SKM-1 treated with dmso at 0.1 percent for 144 hours (cell line): Measurements from ENCODE around the gene CORO6.

Source experiments
- DNase-seq: peaks from one replicate; lab custom pipeline; 2025; ENCODE audit not compliant: unreplicated experiment; lab: John Stamatoyannopoulos, UW

Gene CORO6

DNA sequence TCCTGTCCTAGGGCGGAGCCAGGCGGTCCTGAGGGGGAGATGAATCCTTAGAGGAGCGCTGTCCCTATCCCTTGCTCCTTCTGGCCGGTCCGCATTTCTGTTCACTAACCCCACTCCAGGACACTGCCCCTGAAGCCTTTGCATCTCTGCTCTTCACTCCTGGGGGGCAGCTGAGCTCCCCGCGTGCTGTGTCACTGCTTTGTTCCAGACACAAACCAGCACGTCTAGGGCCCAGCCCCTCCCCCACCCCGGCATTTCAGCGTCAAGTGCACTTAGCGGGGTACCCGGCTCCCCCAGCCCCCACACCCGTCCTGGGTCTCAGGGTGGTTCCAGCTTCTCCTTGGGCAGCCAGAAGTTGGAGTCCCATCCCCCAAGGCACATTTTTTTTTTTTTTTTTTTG lies 8.9 kb downstream of the CORO6 start:
- no peak for DNase-seq

- peak; percentile 86 for DNase-seq
Observed at GRCh38 chr17:29613352-29613837, 9.3 kb downstream of the CORO6 start.

DNA sequence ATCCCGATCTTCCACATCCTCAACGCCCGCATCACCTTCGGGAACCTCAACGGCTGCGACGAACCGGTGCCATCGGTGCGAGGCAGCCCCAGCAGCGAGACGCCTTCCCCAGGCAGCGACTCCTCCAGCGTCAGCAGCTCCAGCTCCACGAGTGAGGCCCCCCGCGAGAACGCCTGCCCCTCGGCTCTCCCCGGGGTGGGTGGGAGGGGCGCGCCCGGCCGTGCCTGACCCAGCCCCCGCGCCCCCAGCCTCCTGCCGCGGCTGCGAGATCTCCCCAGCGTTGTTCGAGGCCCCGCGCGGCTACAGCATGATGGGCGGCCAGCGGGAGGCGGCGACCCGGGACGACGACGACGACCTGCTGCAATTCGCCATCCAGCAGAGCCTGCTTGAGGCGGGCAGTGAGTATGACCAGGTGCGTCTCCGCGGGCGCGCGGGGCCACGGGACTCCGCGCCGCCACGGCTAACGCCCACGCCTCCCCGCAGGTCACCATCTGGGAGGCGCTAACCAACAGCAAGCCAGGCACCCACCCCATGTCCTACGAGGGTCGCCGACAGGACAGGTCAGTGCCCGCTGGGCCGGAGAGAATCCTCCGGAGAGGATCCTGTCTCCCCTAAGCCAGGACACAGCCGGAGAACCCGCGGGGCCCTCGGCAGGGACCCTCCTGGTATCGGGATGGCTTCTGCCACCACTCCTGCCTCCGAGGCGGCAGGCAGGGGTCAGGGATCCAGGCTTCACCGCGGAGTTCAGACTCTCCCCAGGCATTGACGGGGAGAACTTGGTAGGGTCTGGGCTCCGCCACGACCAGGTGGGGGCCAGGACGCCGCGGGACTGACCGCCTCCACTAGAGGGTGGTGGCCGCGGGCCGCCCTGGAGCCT lies 10.1 kb downstream of the CORO6 start:
- DNase-seq, result no peak

DNA sequence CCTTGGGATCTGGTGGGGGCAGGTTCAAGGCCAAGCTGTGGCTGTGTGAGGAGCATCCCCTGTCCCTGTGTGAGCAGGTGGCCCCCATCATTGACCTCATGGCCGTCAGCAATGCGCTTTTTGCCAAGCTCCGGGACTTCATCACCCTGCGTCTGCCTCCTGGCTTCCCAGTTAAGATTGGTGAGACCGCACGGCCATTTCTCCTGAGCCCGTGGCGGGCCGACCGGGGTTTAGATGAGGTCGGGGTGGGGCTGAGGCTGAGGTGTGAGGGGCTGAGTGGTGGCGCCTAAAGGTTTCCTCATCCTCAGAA lies 10.7 kb downstream of the CORO6 start:
- no peak for DNase-seq

DNA sequence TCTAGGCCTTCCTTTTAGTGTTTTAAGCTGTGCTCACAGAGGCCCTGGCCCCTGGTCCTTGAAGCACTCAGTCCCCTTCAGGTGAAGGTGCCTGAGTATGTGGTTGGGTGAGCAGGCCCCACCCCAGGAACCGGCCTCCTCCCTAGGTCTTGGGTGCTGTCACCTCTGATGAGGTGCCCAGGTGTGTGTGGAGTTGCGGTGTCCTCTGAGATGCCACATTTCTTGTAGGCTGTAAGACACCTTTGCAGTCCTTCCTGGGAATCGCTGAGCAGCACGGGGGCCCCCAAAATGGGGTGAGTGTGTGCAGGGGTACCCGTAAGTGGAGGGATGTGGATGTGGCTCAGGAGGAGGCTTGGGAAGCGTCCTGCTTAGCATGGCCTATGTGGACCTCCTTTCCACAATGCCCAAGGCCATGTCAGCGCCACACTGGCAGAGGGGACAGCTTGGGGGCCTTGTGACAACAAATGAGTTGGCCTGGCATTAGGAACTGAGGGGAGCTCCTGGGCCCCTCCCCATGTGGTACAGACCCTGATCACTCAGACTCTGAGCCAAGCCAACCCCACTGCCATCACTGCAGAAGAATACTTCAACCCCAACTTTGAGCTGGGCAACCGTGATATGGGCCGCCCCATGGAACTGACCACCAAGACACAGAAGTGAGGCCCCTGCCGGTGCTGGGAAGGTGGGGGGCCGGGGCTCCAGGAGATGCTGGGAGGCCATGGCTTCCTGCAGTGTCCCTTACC lies 11.2 kb downstream of the CORO6 start:
- DNase-seq, result no peak

GRCh38 chr17:29610395-29610794 lies 12.3 kb downstream of the CORO6 start:
- DNase-seq, result no peak

GRCh38 chr17:29608986-29609385 lies 13.7 kb downstream of the CORO6 start:
- no peak for DNase-seq

DNA sequence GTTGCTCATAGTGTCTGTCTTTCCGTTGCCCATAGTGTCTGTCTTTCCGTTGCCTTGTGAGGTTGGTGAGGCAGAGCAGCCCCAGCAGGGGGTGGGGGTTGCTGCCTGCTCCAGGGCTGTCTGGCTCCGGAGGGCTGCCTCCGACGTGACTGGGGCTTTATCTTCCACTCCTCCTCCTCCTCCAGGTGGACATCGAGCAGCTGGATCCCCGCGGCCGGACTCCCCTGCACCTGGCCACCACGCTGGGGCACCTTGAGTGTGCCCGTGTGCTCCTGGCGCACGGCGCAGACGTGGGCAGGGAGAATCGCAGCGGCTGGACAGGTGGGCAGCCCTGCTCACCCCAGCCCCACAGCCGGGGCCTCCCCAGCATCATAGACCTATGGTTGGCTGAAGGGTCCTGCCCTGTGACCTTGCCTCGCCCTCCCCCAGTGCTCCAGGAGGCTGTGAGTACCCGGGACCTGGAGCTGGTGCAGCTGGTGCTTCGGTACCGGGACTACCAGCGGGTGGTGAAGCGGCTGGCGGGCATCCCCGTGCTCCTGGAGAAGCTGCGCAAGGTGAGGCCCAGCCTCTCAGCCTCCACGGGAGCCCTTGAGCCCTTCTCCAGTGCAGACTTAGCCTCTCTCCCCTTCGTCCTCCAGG lies 15.0 kb downstream of the CORO6 start:
- DNase-seq, result no peak

DNA sequence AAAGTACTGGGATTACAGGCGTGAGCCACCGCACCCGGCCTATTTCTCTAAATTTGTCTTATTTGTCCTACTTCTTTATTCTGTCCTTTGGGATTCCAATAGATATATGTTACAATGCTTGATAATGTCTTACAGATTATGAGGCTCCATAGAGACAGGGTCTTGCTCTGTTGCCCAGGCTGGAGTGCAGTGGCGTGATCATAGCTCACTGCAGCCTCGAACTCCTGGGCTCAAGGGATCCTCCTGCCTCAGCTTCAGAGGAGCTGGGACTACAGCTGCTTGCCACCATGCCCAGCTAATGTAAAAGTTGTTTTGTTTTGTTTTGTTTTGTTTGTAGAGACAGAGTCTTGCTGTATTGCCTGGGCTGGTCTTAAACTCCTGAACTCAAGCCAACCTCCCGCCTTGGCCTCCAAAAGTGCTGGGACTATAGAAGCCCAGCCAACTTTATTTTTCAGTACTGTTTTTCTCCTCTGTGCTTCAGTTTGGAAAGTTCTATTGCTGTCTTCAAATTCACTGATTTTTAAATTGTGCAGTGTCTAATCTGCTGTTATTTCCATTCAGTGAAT lies 19.5 kb downstream of the CORO6 start:
- no peak for DNase-seq

GRCh38 chr17:29597361-29598172 lies 25.1 kb downstream of the CORO6 start:
- DNase-seq, result no peak

- no peak for DNase-seq
Observed at GRCh38 chr17:29596811-29597210, 25.9 kb downstream of the CORO6 start.

GRCh38 chr17:29595943-29596774 lies 26.6 kb downstream of the CORO6 start:
- no peak for DNase-seq

- no peak for DNase-seq
Observed at GRCh38 chr17:29595107-29595942, 27.4 kb downstream of the CORO6 start.

DNA sequence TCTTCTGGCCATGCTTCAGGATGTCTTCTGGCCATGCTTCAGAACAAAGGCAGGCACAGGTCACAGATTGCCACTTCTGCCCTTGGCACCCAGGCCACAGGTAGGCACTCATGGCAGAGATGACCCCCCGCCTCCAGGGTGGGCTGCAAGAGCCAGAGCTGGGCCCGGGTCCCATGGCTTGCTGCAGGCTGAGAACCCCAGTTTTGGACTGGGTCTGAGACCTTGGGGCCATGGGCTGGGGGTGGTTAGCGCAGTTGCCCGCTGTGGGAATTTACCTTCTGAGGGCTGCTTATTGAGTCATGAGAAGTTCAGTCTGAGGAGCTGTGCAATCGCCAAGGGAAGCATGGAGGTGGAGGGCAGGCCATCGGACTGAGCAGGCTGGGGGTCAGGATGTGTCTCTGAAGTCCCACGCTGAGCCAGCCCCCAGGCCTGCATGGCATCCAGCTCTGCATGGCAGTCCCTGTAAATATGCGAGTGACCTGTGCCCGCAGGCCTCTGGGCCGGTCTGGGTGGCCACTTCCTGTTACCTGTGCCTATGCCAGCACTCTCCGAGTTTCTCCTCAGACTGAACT lies 28.1 kb downstream of the CORO6 start:
- DNase-seq, result no peak

DNA sequence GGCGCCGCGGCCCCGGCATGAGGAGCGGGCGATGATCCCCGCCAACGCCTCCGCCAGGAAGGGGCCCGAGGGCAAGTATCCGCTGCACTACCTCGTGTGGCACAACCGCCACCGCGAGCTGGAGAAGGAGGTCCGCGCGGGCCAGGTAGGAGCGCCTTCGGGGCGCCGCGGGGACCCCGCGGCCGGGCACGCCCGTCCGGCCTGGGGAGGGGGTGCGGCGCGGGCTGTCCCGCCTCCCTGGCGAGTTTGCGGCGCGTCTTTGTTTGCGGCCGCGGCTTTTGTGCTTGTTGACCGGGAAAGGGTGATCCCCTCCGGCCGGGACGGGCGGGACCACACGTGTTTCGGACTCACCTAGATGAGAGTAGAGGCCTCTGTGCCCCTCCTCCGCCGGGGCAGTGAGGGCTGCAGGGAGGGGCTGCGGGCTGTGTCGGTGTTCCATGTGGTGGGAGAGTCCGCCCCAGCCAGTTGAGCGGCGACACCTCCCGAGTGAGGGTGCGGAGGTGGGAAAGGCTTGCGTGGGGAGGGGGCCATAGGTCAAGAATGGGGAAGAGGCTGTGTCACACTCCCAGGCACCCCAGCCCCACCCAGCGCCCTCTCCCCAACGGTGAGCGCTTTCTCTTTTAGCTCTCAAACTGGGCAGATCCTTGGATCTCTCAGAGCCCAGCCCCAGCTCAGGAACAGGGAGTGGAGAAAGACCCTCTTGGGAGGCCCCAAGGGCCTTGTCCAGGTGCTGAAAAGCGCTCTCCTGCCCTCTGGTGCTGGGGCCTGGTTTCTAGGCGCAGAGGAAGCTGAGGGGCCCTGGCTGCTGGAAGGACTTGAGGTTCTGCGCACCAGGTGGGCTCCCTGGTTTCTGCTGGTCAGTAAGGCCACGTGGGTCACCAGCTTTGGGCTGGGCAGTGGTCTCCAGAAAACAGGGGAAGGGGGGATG lies 28.9 kb downstream of the CORO6 start:
- no peak for DNase-seq

DNA sequence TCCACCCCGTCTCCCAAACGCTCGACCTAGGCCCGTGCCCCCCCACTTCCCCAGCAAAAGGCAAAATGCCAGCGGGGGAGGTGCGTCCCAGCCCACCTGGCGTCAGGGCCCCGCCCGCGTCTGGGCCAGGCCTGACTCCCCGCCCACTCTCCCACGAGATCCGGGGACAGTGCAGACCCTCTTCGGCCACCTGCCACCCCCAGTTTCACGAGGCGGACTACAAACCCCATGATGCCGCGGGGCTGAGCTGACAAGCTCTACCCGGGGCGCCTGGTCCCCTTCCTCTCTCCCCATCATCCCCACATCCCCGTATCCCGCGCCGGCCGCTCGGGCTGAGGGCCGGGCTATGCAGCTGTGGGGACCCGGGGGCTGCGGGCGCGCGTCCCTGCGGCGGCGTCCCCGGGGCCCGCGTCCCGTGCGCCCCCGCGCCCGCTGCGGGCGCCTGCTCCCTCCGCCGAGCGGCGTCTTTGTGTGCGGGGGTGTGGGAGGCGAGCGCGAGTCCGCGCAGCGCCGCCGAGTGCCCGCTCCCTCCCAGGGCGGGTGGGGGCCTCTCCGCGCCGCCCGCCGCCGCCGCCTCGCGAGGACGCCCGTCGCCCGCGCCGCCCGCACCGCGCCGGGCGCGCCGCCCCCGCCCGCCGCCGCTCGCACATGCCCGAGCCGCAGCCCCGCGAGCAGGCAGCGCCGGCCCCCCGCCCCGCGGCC lies 29.7 kb downstream of the CORO6 start, which contains the start of gene ANKRD13B:
Gene ANKRD13B, plus strand, starts transcription at position 283 of the 702 bp plus-strand sequence. CDS start 490 bp downstream, outside the sequence.
- DNase-seq, result peak; percentile 15
